GM18502 (cell line): ENCODE data around the gene LRRC70.

ENCODE experiments used
- ATAC-seq: cut with Tn5 transposase; IDR thresholded peaks from one replicate; pipeline ENCODE4 v1.9.1; 2021; ENCODE audit warnings: mild to moderate bottlenecking; ENCODE audit not compliant: unreplicated experiment, poor library complexity

LRRC70 gene

DNA sequence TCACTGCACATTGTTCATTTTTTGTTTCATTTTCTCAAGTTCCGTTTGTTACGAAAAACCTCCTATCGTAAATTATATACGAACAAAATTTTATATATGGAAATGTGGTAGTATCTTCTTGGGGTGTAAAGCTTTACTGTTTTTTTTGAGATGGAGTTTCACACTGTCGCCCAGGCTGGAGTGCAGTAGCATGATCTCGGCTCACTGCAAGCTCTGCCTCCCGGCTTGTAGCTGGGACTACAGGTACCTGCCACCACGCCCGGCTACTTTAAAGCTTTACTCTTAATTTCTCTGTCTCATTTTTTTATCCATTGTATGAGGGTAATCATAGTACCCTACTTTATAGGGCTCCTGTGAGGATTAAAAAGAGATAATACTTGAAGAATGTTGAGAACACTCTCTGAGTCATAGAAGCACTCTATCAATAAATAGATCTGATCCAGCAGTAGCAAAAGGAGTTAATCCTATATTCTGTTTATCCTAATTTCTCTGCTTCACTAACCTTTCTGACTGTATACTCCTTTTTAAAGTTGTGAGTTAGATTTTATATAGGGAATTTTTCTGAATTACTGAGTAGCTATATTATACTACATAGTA, 5.6 kb upstream of the LRRC70 start:
- no peak for ATAC-seq

DNA sequence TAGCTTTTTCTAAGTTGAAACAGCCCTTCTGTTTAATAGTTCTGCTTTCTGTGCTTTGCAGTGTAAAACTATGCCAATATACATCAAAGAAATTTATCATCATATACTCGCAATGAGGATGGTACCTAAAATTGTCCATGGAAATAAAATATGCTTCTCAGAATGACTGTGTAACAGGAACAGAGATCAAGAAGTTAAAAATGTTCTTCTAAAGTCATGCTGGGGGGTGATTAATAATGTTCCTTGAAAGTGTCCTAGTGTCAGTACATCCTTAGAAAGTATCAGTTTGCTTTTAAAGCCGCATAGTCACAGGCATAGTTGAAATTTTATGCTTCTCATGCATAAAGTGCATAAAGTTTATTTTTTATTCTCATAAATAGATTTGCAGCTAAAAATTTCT, 4.0 kb upstream of the LRRC70 start:
- ATAC-seq: peak; percentile 66

DNA sequence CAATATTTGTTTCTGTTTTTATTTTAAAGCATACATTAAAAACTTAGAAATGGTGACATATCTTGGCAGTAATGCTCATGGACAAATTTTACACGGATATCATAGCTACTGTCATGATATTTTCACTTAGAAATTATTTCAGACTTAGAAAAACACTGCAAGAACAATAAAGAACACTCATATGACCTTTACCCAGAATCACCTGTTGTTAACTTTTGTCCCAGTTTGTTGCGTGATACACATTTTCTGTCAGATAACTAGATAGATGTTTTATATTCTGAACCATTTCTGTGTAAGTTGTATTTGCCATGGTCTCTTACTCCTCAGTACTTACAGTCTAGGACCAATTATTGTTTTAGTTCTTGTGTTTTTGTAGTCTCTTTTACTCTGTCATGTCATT, 3.6 kb upstream of the LRRC70 start:
- ATAC-seq: no peak

DNA sequence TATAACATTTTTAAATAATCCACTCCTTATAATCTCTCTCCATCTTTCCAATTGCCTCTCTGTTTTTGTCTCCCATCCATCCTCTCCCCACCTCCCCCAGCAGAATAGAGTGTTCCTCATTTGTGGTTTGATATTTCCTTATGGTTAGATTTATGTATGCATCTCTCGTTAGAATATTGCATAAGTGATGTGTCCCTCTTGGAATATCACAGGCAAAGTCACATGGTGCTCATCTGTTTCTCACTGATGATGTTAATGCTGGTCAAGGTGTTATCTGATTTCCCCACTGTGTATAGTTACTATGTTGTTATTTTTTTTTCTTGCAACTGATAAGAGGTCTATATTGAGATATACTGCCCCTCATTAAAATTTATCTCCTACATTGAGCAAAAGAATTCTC, 3.1 kb upstream of the LRRC70 start:
- no peak for ATAC-seq

DNA sequence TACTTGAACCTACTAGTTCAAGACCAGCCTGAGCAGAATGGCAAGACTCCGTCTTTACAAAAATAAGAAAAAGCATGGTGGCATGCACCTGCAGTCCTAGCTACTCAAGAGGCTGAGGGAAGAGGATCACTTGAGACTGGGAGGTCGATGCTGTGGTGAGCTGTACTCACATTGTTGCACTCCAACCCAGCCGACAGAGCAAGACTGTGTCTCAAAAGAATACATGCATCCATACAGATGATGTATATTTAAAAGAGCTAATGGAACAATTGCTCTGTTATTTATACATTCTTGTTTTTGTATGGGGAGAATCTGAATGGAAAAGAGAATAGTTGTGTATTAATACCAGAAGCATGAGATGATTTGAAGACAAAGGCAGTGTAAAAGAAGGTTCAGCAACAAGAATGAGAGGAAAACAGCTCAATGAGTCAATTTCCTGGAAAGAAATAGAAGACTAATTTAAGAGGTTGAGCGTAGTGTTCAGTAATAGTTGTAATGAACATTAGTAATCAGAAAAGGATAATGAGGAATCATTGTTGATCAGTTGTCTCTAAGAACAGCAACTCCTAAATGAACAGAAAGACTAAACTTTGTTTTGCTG, 1.9 kb upstream of the LRRC70 start:
- no peak for ATAC-seq

DNA sequence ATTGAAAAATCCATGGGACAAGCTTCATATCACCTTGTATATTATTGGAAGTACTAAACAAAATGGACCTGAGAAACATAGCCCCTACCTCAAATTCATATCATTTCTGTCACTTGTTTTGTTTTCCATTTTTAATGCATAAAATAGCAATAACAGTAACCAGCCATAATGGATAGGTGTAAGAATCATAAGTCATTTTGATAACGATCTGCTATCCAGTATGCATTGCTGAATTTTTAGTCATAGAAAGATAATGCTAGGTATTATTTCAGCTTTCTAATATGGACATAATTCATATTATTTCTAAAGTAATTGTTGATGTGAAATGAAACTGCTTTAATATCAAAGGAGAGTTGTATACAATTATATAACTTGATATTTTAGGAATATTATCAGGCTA, 1.1 kb upstream of the LRRC70 start:
- no peak for ATAC-seq

DNA sequence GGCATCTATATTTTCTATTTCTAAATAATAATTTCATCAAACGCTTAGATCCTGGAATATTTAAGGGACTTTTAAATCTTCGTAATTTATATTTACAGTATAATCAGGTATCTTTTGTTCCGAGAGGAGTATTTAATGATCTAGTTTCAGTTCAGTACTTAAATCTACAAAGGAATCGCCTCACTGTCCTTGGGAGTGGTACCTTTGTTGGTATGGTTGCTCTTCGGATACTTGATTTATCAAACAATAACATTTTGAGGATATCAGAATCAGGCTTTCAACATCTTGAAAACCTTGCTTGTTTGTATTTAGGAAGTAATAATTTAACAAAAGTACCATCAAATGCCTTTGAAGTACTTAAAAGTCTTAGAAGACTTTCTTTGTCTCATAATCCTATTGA, 1.1 kb downstream of the LRRC70 start:
- no peak for ATAC-seq

DNA sequence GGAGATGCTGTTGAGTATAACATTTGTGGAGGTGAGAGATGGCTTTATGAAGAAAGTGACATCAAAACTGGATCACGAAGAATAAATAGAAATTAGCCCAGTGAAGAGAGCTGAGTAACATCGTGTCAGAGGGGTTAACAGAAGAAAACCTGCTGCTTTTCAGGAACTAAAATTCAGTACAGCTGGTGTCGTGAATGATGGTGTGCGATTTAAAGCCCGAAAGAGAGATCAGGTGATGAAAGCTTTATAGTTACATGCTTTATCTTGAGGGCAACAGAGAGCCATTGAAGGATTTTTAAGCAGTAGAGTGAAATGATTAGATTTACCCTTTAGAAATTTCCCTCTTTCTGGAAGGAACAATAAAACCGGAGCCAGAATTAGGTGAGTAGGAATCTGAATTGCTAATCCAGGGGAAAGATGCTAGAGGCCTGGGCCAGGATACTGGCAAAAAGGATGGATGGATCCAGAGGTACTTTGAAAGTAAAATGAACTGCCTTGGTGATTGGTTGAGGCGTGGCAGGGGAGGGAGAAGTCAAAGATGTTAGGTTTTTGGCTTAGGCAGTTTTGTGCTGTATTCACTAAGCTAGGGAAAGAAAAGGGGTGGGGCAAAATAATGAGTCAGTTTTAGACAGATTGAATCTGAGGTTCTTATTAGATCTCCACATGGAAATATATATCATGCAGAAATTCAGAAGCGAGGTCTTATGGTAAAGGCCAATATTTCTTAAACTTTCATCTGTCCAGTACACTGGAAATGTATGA, 3.4 kb downstream of the LRRC70 start:
- ATAC-seq: no peak

DNA sequence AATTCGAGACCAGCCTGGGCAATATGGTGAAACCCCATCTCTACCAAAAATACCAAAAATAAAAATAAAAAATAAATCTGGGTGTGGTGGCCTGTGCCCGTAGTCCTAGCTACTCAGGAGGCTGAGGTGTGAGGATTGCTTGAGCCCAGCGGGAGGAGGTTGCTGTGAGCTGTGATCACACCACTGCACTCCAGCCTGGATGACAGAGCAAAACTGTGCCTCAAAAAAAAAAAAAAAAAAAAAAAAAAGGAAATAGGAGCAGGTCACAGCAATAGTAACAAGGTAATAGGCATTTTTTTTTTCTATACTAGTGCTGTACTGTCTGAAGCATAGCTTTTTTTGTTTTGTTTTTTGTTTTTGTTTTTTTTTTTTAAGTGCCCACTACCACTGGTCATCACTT, 5.8 kb downstream of the LRRC70 start:
- ATAC-seq: no peak

DNA sequence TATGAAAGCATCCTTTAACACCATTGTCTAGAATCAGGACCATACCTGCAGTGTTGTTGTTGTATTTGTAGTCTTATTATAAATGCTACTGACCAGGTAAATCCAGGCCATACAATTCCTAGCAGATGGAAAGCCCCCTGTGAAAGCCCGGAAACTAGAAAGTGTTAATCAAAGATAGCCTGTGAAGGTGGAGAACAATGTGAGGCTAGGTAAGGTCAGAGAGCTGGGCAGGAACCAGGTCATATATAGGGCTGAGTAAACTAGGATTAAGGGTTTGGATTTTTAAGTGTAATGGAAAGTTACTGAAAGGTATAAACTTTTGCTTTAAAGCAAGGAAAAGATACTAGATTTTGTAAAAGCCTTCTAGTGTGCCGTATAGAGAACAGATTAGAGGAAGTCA, 6.7 kb downstream of the LRRC70 start:
- ATAC-seq: no peak

DNA sequence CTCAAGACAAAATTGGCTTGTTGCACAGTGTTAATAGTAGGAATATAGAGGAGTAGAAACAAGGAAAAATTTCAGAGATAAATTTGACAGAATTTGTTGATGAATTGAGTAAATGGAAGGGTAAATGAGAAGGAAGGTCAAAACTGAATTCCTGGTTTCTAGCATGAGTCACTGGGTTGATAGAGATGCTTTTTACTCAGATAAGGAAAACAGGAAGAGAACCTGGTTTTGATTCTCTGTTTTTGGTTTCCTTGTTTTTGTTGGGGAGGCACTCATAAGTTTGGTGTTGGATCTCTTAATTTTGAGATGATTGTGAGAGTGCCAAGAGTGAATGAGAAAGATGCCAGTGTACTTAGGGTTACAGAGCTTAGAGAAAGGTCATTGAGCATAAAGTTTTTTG, 7.1 kb downstream of the LRRC70 start:
- no peak for ATAC-seq

DNA sequence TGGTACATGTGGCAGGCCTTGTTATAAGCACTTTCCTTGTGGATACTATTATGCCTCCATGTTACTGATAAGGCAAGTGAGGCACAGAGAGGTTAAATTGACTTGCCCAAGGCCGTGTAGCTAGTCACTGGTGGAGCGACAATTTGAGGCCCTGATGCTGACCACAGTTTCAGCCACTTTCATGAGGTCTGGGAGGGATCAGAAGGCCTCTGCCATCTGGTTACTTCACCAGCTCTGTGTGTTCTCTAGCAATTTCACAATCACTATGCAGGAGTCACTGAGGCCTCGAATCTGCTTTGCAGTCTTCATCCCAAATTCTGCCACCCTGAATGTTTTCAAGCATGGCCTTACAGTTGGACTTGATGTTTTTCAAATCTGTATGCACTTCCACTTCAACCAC, 9.1 kb downstream of the LRRC70 start:
- ATAC-seq: no peak

DNA sequence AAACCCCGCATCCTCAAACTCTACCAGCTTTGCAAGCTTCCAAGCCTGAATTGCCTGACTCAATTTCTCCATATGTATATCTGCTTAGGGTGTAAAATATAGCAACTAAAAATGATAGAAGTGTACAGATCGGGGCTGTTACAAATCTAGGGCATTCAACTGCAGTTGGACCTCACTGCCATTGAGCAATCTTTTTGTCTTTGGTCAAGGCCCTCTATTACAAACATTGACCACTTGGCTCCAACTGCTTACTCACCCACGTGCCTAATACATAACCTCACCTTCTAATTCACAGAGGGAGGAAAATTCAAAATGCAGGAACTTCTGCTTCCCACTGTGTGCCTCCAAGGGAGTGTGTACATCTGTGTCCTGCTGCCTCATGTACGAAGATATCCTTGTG, 10.0 kb downstream of the LRRC70 start:
- no peak for ATAC-seq

DNA sequence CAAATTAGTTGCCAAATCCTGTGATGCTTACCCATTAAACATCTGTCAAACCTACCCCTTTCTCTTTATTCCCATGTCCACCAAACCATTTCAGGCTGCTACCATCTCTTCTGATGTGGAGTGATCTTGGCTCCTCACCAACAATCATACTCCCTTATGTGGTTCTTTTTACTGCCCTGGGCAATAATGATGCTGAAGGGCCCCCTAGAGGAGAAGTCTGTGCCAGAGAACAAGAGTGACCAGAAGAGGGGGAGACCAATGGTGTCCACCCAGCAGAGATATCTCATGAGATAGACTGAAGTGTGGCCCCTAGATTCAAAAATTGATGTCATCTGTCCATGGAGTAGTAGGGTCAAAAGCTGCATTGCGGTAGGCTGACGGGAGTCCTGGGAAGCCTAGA, 10.9 kb downstream of the LRRC70 start:
- no peak for ATAC-seq

DNA sequence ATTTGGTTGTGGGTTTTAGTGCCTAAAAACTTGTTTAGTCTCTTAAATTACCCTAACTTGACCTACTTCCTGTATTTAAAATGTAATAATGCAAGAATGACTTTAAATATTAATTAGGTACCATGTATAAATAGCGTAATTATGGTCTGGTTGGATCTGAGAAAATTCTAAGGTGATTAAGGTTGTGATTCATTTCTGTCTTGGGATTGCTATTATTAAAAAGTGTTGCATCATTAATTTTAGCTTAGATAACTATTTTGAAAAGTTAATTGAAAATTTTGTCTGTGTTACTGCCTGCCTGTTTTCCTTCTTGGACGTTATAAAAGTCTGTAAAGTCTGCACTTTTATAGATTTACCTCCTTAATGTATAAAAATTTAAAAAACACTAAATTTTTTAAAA, 11.8 kb downstream of the LRRC70 start:
- ATAC-seq: no peak

DNA sequence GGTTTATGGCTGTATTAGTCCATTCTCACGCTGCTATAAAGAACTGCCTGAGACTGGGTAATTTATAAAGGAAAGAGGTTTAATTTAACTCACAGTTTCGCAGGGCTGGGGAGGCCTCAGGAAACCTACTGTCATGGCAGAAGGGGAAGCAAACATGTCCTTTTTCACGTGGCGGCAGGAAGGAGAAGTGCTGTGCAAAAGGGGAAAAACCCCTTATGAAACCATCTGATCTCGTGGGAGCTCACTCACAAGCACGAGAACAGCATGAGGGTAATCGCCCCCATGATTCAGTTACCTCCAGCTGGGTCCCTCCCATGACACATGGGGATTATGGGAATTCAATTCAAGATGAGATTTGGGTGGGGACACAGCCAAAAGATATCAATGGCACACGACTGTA, 13.9 kb downstream of the LRRC70 start:
- ATAC-seq: no peak

DNA sequence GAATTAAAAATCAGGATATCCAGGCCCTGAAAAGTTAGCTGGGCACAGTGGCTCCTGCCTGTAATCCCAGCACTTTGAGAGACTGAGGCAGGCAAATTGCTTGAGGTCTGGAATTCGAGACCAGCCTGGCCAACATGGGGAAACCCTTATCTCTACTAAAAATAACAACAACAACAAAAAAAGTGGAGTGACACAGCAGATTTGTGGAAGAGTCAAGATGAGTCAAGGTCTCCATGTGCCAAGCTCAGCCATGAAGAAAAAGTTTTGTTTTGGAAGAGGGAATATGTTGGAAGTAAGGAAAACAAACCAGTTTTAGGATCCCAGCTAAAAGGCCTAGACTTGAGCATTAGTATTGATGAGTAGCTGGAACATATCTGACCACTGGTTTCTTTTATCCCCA, 14.7 kb downstream of the LRRC70 start:
- ATAC-seq: no peak

DNA sequence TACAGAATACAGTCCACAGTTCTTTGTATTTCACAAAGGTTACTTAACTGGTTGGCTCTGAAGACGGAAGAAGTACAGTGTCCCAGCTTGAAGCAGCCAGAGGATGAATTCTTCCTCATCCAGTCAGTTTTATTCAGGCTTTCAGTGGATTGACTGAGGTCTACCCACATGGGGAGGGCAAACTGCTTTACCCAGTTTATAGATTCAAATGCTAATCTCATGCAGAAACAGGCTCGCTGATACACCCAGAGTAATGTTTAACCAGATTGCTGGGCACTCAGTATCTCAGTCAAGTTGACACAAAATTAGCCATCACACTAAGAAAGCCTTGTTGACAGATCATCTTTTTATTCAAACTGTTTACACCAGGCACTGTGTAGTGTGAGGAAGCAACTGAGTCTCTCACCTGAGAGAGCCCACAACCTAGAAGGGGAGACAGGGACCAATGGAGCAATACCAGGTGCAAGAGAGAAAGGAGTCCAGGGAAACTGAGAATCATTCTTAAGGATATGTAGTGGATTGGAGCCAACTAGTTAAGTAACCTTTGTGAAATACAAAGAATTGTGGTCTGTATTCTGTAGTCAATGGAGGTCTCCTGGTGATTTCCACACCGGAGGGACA, 15.9 kb downstream of the LRRC70 start:
- ATAC-seq: no peak

DNA sequence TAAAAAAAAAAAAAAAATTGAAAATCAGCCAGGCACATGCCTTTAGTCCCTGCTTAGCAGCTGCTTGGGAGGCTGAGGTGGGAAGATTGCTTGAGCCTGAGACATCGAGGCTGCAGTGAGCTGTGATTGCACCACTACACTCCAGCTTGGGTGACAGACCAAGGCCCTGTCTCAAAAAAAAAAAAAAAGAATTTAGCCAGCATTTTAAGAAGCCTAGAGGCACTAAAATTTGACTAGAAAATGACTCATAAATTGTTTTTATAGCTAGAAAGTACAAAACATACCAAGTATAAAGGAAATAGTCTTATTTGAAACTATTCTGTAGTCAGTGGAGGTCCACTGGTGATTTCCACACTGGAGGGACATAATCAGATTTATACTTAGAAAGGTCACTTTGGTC, 17.5 kb downstream of the LRRC70 start:
- ATAC-seq: no peak

DNA sequence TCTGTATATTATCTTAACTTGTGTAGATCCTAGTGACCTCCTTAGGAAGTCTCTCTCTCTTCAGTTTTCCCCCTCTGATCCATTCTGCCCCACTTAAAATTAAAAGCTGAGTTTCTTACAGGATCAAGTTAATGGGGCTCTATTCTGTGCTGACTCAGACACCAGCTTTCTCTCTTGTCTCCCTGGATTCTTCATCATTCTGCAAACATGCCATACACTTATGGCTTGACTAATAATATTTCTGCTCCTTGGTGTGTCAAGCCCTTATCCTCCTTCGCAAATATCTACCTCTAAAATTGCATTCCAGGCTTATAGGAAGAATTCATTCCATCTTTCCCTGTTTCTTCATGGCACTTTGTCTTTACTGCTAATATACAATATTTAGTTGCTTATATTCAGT, 18.1 kb downstream of the LRRC70 start:
- ATAC-seq: no peak

DNA sequence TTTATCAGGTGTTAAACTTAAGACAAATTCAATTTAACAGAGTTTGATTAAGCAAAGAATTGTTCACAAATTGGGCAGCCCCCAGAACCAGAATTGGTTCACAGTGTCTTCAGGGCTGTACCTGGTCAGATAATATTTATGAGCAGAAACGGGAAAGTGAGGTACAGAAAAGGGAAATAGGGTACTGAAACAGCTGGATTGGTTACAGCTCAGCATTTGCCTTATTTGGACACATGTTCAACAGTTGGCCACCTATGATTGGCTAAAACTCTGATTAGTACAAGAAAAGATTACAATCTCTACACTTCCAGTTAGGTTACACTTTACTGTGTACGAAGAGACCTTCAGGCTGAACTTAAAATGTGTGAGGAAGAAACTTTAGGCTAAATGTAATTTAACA, 18.7 kb downstream of the LRRC70 start:
- ATAC-seq: no peak
